Measurements from ENCODE around the gene DCAF16.
A peak's percentile ranks its signal among the peaks of the same experiment; 100 is the strongest.

The DCAF16 gene

DNA sequence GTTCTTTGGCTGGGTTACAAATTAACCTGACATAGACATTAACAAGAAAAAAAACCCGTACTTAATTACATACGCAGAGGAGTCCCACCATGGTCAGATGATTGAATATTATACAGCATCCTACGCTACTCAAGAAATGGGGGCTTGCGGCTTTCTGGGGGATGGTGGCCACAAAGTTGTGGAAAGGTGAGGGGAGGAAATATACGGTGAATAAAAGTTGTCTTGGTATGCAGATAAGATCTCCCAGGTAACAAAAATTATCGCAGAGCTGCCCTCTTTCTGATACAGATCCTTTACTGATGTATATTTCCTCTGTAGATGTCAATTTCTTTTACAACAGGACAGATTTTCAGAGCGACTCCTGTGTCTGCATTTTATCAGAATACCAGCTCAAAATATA, 890 bp downstream of the DCAF16 start:
- no peaks in the 10 kb centered on the region for H3K27me3 ChIP-seq (ENCODE audit: low read depth, low read length)
- H3K79me2 ChIP-seq (ENCODE audit: low read length): peaks cover 98% of the 10 kb centered on the region
- no peak overlapping the region for H2AFZ ChIP-seq (ENCODE audit: low read depth, low read length)
- H3K36me3 ChIP-seq (replicated peaks; ENCODE audit: low read depth, low read length): peaks cover 43% of the 10 kb centered on the region
- peaks cover 52% of the 10 kb centered on the region for H4K20me1 ChIP-seq (ENCODE audit: insufficient read depth, low read length)
- H3K9ac ChIP-seq (ENCODE audit: low read length): peak overlapping the region; percentile 96
- H3K27ac ChIP-seq (ENCODE audit: low read length): peak overlapping the region; percentile 80
- H3K4me3 ChIP-seq (ENCODE audit: low read length): peak overlapping the region; percentile 96
- H3K9me3 ChIP-seq (ENCODE audit: insufficient read depth, low read length): no peaks in the 10 kb centered on the region
- H3K4me1 ChIP-seq (ENCODE audit: low read length): peaks cover 26% of the 10 kb centered on the region
- H3K4me2 ChIP-seq (ENCODE audit: low read length): peak overlapping the region; percentile 93
- TF ChIP-seq, protein P1, sequence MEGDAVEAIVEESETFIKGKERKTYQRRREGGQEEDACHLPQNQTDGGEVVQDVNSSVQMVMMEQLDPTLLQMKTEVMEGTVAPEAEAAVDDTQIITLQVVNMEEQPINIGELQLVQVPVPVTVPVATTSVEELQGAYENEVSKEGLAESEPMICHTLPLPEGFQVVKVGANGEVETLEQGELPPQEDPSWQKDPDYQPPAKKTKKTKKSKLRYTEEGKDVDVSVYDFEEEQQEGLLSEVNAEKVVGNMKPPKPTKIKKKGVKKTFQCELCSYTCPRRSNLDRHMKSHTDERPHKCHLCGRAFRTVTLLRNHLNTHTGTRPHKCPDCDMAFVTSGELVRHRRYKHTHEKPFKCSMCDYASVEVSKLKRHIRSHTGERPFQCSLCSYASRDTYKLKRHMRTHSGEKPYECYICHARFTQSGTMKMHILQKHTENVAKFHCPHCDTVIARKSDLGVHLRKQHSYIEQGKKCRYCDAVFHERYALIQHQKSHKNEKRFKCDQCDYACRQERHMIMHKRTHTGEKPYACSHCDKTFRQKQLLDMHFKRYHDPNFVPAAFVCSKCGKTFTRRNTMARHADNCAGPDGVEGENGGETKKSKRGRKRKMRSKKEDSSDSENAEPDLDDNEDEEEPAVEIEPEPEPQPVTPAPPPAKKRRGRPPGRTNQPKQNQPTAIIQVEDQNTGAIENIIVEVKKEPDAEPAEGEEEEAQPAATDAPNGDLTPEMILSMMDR (IDR thresholded peaks at IDR 0.05; ENCODE audit: low read depth, low read length): no peak
- TF ChIP-seq EZH2phosphoT487 (IDR thresholded peaks at IDR 0.05; ENCODE audit: low read depth): no peak

GRCh38 chr4:17807446-17807845, 3.1 kb downstream of the DCAF16 start:
- Histone ChIP-seq H3K9ac (ENCODE audit: low read length) (no peak overlapping the region), H3K4me2 (ENCODE audit: low read length) (peak overlapping the region; percentile 93), H3K27me3 (ENCODE audit: low read depth, low read length) (no peaks in the 10 kb centered on the region), H3K36me3 (replicated peaks; ENCODE audit: low read depth, low read length) (peaks cover 52% of the 10 kb centered on the region), H3K4me1 (ENCODE audit: low read length) (peaks cover 18% of the 10 kb centered on the region), H3K9me3 (ENCODE audit: insufficient read depth, low read length) (no peaks in the 10 kb centered on the region), H3K27ac (ENCODE audit: low read length) (no peak overlapping the region), H4K20me1 (ENCODE audit: insufficient read depth, low read length) (peaks cover 48% of the 10 kb centered on the region), H3K79me2 (ENCODE audit: low read length) (peaks cover 92% of the 10 kb centered on the region), H3K4me3 (ENCODE audit: low read length) (no peak overlapping the region), H2AFZ (ENCODE audit: low read depth, low read length) (no peak overlapping the region)
- TF ChIP-seq EZH2phosphoT487 (IDR thresholded peaks at IDR 0.05; ENCODE audit: low read depth): no peak
- TF ChIP-seq, protein P1 (IDR thresholded peaks at IDR 0.05; ENCODE audit: low read depth, low read length): no peak

DNA sequence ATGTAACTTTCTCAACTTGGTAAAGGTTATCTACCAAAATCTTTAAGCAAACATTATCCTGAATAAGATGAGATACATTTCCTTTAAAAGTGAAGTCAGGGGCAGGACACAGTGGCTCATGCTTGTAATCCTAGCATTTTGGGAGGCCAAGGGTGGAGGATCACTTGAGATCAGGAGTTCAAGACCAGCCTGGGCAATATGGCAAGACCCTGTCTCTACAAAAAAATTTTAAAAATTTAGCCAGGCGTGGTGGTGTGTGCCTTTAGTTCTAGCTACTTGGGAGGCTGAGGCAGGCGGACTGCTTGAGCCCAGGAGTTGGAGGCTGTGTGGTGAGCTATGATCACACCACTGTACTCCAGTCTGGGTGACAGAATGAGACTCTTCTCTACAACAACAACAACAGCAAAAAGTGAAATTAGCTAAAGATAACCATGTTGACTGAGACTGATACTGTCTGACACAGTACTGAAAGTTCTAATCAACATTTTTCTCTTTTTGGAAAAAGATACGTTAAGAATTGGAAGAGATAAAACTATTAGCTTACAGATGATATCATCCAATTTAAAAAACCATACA, 4.9 kb downstream of the DCAF16 start:
- Histone ChIP-seq H3K9ac (ENCODE audit: low read length) (no peak overlapping the region), H4K20me1 (ENCODE audit: insufficient read depth, low read length) (peaks cover 45% of the 10 kb centered on the region), H3K27me3 (ENCODE audit: low read depth, low read length) (no peaks in the 10 kb centered on the region), H3K79me2 (ENCODE audit: low read length) (peaks cover 79% of the 10 kb centered on the region), H3K4me3 (ENCODE audit: low read length) (no peak overlapping the region), H2AFZ (ENCODE audit: low read depth, low read length) (no peak overlapping the region), H3K27ac (ENCODE audit: low read length) (no peak overlapping the region), H3K36me3 (replicated peaks; ENCODE audit: low read depth, low read length) (peaks cover 60% of the 10 kb centered on the region), H3K4me2 (ENCODE audit: low read length) (no peak overlapping the region), H3K9me3 (ENCODE audit: insufficient read depth, low read length) (no peaks in the 10 kb centered on the region), H3K4me1 (ENCODE audit: low read length) (peaks cover 15% of the 10 kb centered on the region)
- TF ChIP-seq, protein P1 (IDR thresholded peaks at IDR 0.05; ENCODE audit: low read depth, low read length): no peak
- TF ChIP-seq EZH2phosphoT487 (IDR thresholded peaks at IDR 0.05; ENCODE audit: low read depth): no peak

- Histone ChIP-seq H3K79me2 (ENCODE audit: low read length) (peaks cover 4% of the 10 kb centered on the region; the same call in 1 of the 2 replicates), H3K9me3 (ENCODE audit: insufficient read depth, low read length) (no peaks in the 10 kb centered on the region), H3K4me3 (ENCODE audit: low read length) (no peak overlapping the region), H3K4me1 (ENCODE audit: low read length) (peaks cover 4% of the 10 kb centered on the region; the same call in 1 of the 2 replicates), H3K9ac (ENCODE audit: low read length) (no peak overlapping the region), H3K27me3 (ENCODE audit: low read depth, low read length) (no peaks in the 10 kb centered on the region), H3K27ac (ENCODE audit: low read length) (no peak overlapping the region), H3K36me3 (replicated peaks; ENCODE audit: low read depth, low read length) (peaks cover 38% of the 10 kb centered on the region), H4K20me1 (ENCODE audit: insufficient read depth, low read length) (peaks cover 3% of the 10 kb centered on the region; the same call in 1 of the 2 replicates), H3K4me2 (ENCODE audit: low read length) (no peak overlapping the region), H2AFZ (ENCODE audit: low read depth, low read length) (no peak overlapping the region)
- TF ChIP-seq EZH2phosphoT487 (IDR thresholded peaks at IDR 0.05; ENCODE audit: low read depth): no peak
- TF ChIP-seq, protein P1 (IDR thresholded peaks at IDR 0.05; ENCODE audit: low read depth, low read length): no peak
These were observed 12.7 kb downstream of the DCAF16 start for GRCh38 chr4:17797808-17798207.

Data from OCI-LY3 (cell line).